OCI-LY1 (cell line): ENCODE results near the gene INTS14.

Source experiments
- H2AFZ ChIP-seq: fragments of 200-600 bp; sonication (generic), shearing (Covaris generic); 2 replicates; pipeline ENCODE4 v1.6.0; 2014; ENCODE audit warnings: antibody characterized with exemption, mild to moderate bottlenecking, low read length
- H3F3A ChIP-seq: fragments of 200-600 bp; sonication (generic), shearing (Covaris generic); 2 replicates; pipeline ENCODE4 v1.6.0; 2014; ENCODE audit warnings: mild to moderate bottlenecking, antibody characterized with exemption, low read length, moderate library complexity; ENCODE audit not compliant: insufficient read depth
- H3K27ac ChIP-seq: fragments of 200-600 bp; sonication (generic); 2 replicates; pipeline ENCODE4 v1.5.1; 2014; ENCODE audit warnings: low read length, mixed run types, mild to moderate bottlenecking, low read depth; ENCODE audit not compliant: poor library complexity, severe bottlenecking
- H3K27me3 ChIP-seq: fragments of 200-600 bp; sonication (generic); 2 replicates; pipeline ENCODE4 v1.6.0; 2014; ENCODE audit warnings: antibody characterized with exemption, mild to moderate bottlenecking, low read length, moderate library complexity; ENCODE audit not compliant: insufficient read depth
- H3K36me3 ChIP-seq: fragments of 200-600 bp; sonication (generic); 2 replicates; pipeline ENCODE4 v1.6.1; 2014; ENCODE audit warnings: mild to moderate bottlenecking, antibody characterized with exemption, low read length, moderate library complexity, mixed read lengths; ENCODE audit not compliant: insufficient read depth
- H3K4me1 ChIP-seq: fragments of 200-600 bp; sonication (generic); 2 replicates; pipeline ENCODE4 v1.5.1; 2014; ENCODE audit warnings: mild to moderate bottlenecking, low read length, moderate library complexity; ENCODE audit not compliant: insufficient read depth, severe bottlenecking
- H3K4me2 ChIP-seq: fragments of 200-600 bp; sonication (generic), shearing (Covaris generic); 2 replicates; pipeline ENCODE4 v1.6.1; 2014; ENCODE audit warnings: low read length
- H3K4me3 ChIP-seq: fragments of 200-600 bp; sonication (generic); 2 replicates; pipeline ENCODE4 v1.5.1; 2014; ENCODE audit warnings: low read length, low read depth, mild to moderate bottlenecking, mixed read lengths; ENCODE audit not compliant: poor library complexity, severe bottlenecking
- H3K79me2 ChIP-seq: fragments of 200-600 bp; shearing (Covaris generic); 2 replicates; pipeline ENCODE4 v1.6.1; 2016; ENCODE audit warnings: mixed run types, low read length, mixed read lengths; ENCODE audit not compliant: insufficient read depth
- H3K9ac ChIP-seq: fragments of 200-600 bp; sonication (generic), shearing (Covaris generic); 2 replicates; pipeline ENCODE4 v1.6.1; 2014; ENCODE audit warnings: mild to moderate bottlenecking, low read length, mixed read lengths
- H3K9me2 ChIP-seq: fragments of 200-600 bp; sonication (generic), shearing (Covaris generic); 2 replicates; pipeline ENCODE4 v1.6.1; 2014; ENCODE audit warnings: low read depth, mild to moderate bottlenecking, low read length, mixed read lengths
- H3K9me3 ChIP-seq: fragments of 200-600 bp; shearing (Covaris generic); 2 replicates; pipeline ENCODE4 v1.6.1; 2014; ENCODE audit warnings: low read length, mixed read lengths
- H4K20me1 ChIP-seq: fragments of 200-600 bp; sonication (generic), shearing (Covaris generic); 2 replicates; pipeline ENCODE4 v1.6.0; 2016; ENCODE audit warnings: mild to moderate bottlenecking, low read length; ENCODE audit not compliant: insufficient read depth
- EZH2 ChIP-seq: fragments of 200-600 bp; sonication (generic), shearing (Covaris generic); IDR thresholded peaks from 2 replicates; pipeline ENCODE4 v1.8.0; 2017; ENCODE audit warnings: borderline replicate concordance, mixed run types, mild to moderate bottlenecking, antibody characterized with exemption, low read length, moderate library complexity, mixed read lengths
- TF ChIP-seq, protein P1 (sequence below): fragments of 200-600 bp; sonication (generic), shearing (Covaris generic); IDR thresholded peaks from 2 replicates; pipeline ENCODE4 v1.5.1; 2017; ENCODE audit warnings: mild to moderate bottlenecking, antibody characterized with exemption, low read length, moderate library complexity, mixed read lengths

INTS14 gene

DNA sequence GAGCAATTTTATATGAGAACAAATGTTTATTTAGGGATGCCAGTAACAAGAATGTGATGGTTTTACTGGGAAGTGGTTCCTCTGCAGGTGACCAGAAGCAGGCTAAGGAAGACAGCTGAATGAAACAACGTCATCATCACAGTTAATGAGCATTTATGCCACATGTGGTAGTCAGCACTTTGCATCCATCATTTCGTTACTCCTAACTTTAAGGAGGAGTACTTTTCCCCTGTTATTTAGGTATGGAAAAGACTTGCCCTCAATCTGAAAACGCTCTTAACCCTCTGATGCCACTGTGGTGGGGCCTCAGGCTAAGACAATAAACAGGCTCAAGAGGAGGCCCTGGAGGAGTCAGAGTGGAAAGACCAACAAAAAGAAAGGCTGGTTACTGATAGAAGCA is 31.2 kb downstream of the INTS14 start:
- Histone ChIP-seq H3F3A (no peaks in the 10 kb centered on the region), H3K9me3 (no peaks in the 10 kb centered on the region), H3K27ac (no peak overlapping the region), H2AFZ (no peak overlapping the region), H3K4me3 (no peak overlapping the region), H3K4me2 (no peak overlapping the region), H3K4me1 (peaks cover 16% of the 10 kb centered on the region), H3K9me2 (no peaks in the 10 kb centered on the region), H3K36me3 (peaks cover 92% of the 10 kb centered on the region), H3K9ac (no peak overlapping the region), H3K27me3 (no peaks in the 10 kb centered on the region), H3K79me2 (no peaks in the 10 kb centered on the region), H4K20me1 (no peaks in the 10 kb centered on the region)
- TF ChIP-seq EZH2 = no peak
- TF ChIP-seq, protein P1, sequence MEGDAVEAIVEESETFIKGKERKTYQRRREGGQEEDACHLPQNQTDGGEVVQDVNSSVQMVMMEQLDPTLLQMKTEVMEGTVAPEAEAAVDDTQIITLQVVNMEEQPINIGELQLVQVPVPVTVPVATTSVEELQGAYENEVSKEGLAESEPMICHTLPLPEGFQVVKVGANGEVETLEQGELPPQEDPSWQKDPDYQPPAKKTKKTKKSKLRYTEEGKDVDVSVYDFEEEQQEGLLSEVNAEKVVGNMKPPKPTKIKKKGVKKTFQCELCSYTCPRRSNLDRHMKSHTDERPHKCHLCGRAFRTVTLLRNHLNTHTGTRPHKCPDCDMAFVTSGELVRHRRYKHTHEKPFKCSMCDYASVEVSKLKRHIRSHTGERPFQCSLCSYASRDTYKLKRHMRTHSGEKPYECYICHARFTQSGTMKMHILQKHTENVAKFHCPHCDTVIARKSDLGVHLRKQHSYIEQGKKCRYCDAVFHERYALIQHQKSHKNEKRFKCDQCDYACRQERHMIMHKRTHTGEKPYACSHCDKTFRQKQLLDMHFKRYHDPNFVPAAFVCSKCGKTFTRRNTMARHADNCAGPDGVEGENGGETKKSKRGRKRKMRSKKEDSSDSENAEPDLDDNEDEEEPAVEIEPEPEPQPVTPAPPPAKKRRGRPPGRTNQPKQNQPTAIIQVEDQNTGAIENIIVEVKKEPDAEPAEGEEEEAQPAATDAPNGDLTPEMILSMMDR = no peak

DNA sequence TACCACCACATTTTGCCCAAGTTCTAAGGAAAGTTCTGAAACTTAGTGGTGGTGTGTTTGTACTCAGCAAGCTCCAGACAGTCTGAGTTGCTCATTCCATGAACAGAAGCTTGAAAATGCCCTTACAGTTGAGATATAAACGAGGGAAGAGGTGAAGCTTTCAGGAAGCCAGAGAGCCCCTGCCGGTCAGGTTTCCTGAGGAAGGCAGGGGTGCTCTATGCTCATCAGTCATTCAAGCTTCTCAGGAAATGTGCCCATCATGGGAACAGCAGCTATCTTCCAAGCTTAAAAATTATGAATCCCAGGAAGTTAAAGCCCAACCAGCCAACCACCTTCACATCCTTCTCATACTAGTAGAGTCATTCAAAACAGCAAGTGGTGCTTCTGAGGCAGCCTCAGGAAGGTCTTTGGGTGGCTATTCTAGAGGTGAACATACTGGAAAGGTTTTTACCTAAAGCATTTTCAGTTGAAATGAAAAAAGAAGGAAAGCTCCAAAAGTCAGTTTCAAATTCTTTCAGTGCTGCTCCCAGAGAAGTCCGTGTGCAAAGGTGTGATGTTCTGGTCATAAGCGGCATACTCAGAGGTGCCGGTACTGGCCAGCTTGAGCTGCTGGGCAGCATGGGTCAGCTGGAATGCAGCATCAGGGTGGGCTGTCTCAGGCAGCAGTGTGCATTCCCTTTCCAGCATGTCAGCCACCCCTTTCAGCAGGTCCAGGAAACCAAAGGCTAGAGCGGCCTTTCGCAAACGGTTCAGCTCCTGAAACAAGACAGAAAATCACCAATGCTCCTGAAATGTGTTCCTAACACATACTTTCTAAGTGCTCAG is 31.8 kb downstream of the INTS14 start:
- H3K4me2 ChIP-seq = no peak overlapping the region
- no peaks in the 10 kb centered on the region for H3K27me3 ChIP-seq
- H3K9me3 ChIP-seq = no peaks in the 10 kb centered on the region
- H3K9ac ChIP-seq = no peak overlapping the region
- H3K79me2 ChIP-seq = no peaks in the 10 kb centered on the region
- no peaks in the 10 kb centered on the region for H3F3A ChIP-seq
- H3K4me1 ChIP-seq = peaks cover 10% of the 10 kb centered on the region
- no peaks in the 10 kb centered on the region for H3K9me2 ChIP-seq
- TF ChIP-seq EZH2 = no peak
- TF ChIP-seq, protein P1 = no peak
- no peak overlapping the region for H2AFZ ChIP-seq
- H4K20me1 ChIP-seq = no peaks in the 10 kb centered on the region
- no peak overlapping the region for H3K4me3 ChIP-seq
- H3K36me3 ChIP-seq = peaks cover 91% of the 10 kb centered on the region
- no peak overlapping the region for H3K27ac ChIP-seq

DNA sequence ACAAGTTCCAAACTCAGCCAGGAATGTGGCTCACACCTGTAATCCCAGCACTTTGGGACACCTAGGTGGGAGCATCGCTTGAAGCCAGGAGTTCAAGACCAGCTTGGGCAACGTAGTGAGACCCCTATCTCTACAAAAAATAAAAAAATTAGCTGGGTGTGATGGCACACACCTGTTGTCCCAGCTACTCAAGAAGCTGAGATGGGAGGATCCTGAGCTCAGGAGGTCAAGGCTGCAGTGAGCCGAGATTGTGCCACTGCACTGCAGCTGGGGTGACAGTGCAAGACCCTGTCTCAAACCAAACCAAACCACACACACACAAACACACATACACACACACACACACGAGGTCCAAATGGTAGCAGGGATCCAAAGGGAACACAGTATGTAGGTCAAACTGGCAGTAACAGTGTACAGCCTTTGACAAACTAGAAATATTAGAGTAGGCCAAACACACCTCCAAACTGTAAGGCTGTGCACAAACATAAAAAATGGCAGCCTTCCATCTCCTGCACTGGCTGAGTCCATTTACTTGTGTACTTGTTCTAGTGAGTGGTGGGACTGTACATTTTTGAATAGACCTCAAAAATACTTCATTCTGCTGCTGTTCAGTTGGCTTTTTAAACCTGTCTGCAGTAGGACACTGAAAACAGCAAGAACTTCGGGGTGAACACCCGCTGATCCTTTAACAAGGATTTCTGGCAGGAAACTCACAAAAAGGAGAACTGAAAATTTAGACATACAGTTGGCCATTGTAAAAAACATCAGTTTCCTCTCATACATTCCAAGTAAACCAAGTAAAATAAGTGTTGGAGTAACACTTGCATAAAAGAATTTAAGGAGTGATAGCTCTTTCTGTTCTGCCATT is 33.6 kb downstream of the INTS14 start:
- H3F3A ChIP-seq = no peaks in the 10 kb centered on the region
- TF ChIP-seq EZH2 = no peak
- TF ChIP-seq, protein P1 = no peak
- no peaks in the 10 kb centered on the region for H3K4me1 ChIP-seq
- no peak overlapping the region for H3K4me3 ChIP-seq
- no peak overlapping the region for H3K4me2 ChIP-seq
- H3K79me2 ChIP-seq = no peaks in the 10 kb centered on the region
- no peaks in the 10 kb centered on the region for H4K20me1 ChIP-seq
- H3K27me3 ChIP-seq = no peaks in the 10 kb centered on the region
- peaks cover 83% of the 10 kb centered on the region for H3K36me3 ChIP-seq
- no peak overlapping the region for H2AFZ ChIP-seq
- H3K27ac ChIP-seq = no peak overlapping the region
- H3K9me3 ChIP-seq = no peaks in the 10 kb centered on the region
- no peak overlapping the region for H3K9ac ChIP-seq
- no peaks in the 10 kb centered on the region for H3K9me2 ChIP-seq
